Left renal pelvis (tissue), 4 donors: Measurements from ENCODE around the gene LUC7L. TPM values are rescaled to one million over a fixed set of nuclear protein-coding genes. Genes with fewer than 3 reads are reported as not detected.
A peak's percentile ranks its signal among the peaks of the same experiment; 100 is the strongest.
"Not testable (repeated sequence)": the region's sequence is repeated elsewhere in the genome, so short reads cannot be mapped to it uniquely, and the experiment has no call there.

Experiments
- DNase-seq, 4 donors: peaks; one replicate each; pipeline ENCODE4 v3.0.0-alpha.2; 2013; ENCODE audit warnings: low read depth in 4 of 4, low spot score in 3 of 4
- polyA plus RNA-seq, 4 donors: library from polyadenylated mRNA; unstranded; fragments of 120-200 nt; gene quantifications; one replicate each; pipeline ENCODE4 v1.2.1, GENCODE V29; 2013; ENCODE audit not compliant: insufficient read length in 4 of 4

Gene LUC7L, protein sequence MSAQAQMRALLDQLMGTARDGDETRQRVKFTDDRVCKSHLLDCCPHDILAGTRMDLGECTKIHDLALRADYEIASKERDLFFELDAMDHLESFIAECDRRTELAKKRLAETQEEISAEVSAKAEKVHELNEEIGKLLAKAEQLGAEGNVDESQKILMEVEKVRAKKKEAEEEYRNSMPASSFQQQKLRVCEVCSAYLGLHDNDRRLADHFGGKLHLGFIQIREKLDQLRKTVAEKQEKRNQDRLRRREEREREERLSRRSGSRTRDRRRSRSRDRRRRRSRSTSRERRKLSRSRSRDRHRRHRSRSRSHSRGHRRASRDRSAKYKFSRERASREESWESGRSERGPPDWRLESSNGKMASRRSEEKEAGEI
- 100 to 1,000 TPM in 3 of 4 donors, 10 to 100 TPM in 1; 96.7 to 167 (median 125) TPM for polyA plus RNA-seq

DNA sequence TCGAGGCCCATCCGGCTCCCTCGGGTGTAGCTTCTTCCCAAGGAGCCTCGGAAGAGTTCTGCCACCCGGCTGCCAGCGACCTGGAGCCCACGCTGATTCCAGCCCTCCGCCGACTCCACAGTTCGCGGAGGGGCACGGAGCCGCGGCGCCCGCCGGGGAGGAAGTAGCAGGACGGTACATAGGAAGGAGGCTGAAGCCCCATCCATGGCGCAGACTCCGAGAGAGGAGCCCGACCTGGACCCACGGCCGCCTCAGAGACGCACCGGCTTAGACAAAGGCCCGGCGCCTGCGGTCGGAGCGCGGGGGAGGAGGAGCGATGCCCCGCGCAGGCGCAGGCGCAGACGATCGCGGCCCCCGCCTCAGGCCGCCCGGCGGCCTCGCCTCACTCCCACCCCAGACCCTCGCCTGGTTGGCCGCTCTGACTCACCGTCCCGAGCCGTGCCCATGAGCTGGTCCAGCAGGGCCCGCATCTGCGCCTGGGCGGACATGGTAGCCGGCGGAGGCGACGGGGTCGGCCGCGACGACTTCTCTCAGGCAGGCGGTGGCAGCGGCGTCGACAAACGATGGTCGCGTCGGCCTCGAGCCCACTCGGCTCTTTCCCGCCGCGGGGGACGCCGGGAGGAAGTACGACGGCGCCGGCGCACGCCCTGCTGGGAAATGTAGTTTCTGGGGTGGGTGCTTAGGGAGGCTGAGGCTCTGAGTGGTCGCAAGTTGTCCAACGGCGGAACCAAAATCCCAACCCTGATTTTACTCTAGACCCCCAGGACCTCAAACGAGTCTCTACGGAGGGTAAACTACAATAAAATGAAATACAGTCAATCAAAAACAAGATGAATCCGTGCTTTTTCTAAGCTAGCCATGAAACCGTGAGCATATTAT, at the start of gene LUC7L:
LUC7L (minus strand) TSS at position 598 of the 879 bp plus-strand sequence; CDS start at position 488, 110 bp downstream.
- DNase-seq, result peak; percentile 73 to 86 (median 81)

DNA sequence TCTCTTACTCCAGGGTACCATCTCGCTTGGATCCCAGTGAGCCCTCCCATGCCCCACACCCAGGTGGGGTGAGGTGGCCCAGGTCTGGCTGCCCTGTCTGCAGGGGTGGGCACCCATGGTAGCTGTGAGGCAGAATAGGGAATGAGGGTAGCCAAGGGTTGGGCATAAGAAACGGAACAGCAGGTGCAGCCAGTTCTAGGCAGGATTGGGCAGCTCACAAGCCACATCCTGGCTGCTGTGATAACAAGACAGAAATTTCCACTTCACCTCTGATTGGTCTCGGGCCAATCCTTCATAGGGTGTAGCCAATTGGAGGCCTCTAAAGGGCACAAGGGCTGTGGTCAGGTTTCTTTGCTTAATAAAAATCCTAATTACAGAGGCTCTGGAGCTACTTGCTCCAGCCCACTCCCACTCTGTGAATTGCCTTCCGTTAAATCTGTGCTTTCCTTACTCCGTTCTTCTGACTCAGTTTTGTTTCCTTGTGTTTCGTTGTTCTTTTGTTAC, 49.7 kb upstream of the LUC7L start:
- no peak for DNase-seq

DNA sequence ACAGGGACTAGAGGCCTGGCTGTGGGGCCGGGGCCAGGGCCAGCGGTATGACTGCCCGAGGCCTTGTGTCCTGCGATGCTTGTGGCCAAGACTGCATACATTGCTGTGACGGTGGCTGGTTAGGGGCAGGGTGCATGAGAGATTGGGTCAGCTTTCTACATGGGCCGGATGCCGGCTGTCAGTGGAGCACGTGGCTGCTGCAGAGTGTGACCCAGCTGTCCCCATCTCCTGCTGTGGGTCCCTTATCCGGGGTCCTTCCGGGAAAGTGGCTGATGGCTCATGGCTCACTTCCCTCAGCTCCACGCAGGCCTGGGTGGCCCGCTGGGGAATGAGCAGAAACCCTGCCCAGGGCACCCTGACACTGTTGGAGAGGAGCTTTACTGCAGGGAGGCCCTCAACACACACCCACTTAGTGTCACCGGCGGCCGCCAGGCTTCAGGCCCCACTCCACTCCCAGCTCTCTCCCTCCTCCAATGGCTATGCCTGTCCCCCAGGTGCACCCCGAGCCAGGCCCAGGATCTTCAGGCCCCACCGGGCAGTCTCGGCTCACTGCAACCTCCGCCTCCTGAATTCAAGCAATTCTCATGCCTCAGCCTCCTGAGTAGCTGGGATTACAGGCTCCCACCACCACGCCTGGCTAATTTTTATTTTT, 47.3 kb upstream of the LUC7L start:
- no peak for DNase-seq

DNA sequence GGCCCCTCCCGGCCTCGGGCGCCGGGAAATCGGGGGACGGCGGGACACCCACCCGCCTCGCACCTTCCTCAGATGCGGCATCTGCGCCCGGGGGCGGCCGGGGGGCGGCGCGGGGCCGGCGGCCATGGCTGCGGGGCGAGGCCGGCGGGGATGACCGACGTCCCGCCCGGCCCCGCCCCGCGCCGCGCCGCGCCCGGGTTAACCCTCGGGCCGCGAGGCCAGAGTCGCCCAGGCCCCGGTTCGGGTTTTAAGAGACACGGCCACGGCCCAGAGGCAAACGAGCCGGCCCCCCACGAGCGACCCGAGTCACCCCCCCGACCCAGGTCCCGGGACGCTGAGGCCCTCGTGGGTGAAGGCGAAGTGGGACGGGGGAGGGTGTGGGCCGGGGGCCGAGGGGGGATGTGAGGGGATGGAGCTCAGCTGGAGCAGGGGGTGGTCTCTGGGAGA, 46.6 kb upstream of the LUC7L start, which contains the start of gene RGS11:
RGS11 (minus strand) TSS at position 159 of the 447 bp plus-strand sequence; CDS start at position 126, 33 bp downstream.
- no peak for DNase-seq

DNA sequence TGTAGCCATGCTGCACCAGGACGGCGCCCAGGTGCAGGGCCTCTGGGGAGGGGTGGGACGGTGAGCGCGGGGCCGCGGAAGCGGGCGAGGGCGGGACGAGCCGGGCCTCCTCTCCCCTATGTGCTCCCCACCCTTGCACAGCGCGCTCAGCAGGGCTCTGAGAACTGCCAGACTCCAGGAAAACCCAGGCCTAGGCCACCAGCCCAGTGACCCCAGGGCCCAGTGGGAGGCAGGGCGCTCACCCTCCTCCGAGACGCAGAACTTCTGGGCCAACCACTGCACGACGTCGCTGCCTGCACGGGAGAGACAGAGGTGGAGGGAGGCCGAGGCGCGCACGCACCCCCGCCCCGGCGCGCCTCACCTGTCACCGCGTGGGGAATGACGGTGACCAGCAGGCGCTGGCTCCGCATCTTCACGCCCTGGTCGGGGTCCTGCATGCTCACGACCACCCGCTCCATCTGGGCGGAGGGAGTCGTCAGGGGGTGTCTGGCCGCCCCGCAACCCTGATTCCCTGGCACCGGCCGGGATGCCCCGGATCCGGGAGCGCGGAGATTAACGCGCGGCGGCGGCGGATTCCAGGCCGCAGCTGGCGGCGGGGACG, 45.9 kb upstream of the LUC7L start:
- no peak for DNase-seq

DNA sequence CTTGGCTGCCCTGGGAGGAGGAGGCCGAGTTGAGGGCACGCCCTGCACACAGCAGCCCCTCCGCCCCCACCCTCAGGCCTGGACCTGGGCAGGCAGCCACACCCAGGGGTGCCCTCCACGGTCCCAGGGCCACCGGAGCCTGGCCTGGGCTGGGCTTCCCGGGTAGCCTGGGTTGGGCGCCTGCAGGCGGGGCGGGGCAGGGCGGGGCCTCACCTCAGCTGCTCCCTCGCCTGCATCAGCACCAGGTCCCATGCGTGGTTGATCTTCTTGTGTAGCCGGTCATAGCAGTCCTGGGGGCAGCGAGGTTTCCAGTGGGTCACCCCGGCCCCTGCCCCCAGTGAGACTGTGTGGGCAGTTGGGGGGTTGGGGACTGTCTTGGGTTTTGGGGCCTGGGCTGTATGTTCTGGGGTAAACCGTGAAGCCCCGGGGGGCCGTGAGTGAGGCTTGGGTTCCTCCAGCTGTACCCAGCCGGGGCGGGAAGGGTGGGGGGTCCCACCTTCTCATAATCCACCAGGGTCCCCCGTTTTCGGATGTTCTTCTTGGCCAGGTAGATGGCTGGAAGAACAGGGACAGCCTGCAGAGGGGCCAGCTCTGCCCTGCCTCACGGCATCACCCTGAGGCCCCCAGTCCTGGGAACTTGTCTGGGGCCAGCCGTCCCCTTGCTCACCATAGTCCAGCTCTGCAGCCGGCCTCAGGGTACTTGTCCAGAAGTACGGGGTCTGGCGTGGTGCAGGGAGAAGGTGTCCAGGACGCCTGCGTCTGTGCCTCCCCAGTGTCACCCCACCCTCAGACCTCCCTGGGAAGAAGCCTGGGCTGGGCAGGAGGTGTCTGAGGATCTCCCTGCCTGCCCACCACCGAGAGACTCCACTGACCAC, 44.5 kb upstream of the LUC7L start:
- no peak for DNase-seq

DNA sequence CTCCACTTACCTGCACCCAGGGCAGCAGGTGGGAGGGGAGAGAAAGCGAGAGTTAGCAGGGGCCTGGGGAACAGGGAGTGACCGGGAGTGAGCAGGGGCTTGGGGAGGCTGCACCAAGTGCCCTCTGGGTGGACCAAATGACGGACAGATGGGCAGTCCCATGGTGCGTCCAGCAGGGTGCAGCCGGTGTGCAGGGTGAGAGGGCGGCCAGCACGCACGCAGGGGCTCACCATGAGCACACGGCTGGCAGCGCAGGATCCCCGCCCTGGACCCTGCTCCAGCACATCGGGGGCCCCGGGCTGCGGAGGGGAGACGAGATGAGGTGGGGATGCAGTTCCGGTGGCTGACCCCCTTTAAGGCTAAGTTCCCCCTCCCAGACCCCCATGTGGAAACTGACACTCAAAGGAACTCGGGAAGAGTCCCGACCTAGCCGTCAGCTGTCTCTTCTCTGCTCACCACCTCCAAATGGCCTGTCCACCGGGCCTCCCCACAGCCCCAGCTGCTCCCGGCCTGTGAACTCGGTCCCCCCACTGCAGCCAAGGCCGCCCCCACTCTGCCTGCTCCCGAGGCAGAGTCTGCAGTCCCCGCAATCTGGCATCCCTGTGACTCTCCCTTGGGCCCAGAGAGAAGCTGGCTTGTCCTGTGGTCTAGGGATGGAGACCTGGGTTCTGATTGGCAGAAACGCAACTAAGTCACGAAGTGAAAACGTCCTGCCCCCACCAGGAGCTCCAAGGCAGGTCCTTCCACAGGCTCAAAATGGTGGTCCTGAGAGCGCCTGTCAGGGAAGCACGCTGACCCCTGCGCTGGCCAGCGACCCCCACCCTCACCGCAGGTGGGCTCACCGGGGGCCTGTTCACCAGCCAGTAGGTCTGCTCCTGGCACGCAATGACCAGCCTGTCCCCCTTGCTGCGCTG, 43.6 kb upstream of the LUC7L start:
- DNase-seq, result no peak

DNA sequence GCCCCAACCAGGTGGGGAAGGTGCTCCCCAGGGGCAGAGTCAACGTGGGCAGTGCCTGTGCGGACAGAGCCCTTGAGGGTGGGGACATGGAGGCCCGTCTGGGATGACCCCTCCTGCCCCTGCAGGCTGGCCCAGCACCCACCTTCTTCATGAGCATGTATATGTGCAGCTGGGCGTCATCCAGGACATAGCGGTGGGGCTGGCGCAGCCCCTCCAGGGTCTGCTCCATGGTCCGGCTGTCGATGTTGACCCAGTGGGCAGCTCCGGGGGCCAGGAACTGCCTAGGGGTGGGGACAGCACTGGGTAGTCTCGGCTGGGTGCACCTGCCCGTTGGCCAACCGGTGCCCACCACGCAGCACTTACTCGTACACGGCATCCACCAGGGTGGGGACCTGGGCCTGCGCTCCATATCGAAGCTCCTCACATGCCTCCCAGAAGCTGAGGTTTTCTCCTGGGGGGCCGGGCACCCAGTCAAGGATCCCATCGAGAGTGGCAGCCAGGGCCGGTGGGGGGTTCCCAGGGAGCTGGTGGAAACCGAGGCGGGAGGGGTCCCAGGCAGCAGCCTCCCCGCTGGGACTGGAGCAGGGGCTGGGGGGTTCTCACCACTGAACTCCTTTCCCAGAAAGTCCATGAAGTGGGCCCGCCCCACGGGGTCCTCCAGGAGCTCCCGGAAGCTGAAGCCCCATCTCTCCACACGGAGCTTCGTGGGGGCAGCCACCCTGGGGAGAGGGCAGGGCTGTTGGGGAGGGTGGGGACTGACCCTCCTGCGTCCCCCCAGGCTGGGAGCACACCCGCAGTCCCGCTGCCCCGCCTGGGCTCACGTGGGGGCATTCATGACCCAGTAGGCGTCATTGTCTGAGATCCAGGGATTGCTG, 41.4 kb upstream of the LUC7L start:
- DNase-seq, result no peak

DNA sequence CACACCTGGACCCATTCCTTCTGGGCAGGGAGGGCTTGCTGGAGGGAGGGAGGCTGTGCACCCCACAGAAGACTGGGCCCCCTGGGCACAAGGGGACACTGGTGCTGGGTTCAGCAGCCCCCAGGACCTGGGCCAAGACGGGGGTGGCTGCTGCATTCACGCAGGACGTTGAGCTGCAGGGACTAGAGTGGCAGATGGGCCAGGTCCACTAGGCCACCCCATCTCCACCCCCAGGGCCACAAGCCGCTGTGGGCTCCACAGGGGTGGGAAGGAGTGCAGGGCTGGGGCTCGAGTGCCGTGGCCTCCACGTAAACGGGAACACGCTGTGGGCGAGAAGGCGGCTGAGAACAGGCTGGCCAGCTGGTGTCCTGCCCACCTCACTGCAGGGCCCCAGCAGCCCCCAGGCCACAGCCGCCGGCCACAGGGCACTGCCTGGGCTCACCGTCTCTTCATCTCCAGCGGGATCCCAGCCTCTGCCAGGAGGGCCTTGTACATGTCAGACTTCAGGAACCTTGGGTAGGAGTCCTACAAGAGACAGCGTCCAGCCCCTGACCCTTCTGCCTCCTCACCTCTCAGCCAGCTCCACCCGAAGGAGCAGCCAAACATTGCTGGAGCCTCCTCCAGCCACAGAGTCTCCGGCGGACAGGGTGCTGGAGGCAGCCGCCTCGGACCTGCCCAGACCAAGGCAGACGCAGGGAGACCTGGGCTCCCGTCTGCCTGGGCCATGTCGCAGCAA, 40.0 kb upstream of the LUC7L start:
- no peak for DNase-seq

DNA sequence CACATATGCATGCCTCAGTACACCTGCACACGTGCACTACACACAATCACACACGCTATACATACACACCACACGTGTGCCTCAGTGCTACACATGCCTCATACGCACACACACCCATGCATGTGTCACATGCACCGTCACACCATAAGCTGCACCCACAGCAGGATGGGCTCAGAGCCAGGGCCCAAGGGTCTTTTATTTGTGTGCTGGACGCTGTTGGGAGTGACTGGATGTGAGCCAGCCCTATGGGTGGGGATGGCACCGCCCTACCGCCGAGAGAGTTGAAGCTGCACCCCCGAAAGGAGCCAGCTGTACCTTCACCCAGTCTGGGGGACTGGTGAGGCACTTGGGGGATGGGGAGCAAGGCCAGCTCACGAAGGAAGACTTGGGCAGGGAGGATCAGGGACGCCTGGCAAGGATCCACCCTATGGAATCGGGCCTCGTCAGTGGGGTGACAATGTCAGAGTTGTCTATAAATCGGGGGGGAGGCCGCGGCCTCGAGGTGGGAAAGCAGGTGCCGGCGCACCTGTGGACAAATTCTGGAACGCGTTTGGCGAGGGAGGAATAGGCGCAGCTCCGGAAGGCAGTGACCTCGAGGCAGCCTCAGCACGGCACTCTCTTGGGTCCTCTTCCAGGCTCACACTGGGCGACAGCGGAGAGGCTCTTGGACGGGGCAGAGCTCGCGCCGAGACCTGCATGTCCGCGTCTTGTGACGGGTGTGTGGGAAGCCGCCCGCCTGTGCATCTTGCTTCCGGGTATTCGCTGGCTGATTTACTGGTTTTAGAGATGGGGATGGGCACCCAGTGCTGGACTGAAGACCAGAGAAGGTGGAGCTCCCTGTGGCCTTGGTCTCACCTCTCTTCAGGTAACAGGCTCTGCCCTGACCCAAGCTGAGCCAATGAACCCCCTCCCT, 39.1 kb upstream of the LUC7L start:
- no peak for DNase-seq

DNA sequence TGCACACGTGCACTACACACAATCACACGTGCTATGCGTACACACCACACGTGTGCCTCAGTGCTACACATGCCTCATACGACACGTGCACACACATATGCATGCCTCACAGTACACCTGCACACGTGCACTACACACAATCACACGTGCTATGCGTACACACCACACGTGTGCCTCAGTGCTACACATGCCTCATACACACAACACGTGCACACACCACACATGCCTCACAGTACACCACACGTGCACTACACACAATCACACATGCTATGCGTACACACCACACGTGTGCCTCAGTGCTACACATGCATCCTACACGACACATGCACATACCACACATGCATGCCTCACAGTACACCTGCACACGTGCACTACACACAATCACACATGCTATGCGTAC, 38.3 kb upstream of the LUC7L start:
- DNase-seq, result not testable (repeated sequence)

DNA sequence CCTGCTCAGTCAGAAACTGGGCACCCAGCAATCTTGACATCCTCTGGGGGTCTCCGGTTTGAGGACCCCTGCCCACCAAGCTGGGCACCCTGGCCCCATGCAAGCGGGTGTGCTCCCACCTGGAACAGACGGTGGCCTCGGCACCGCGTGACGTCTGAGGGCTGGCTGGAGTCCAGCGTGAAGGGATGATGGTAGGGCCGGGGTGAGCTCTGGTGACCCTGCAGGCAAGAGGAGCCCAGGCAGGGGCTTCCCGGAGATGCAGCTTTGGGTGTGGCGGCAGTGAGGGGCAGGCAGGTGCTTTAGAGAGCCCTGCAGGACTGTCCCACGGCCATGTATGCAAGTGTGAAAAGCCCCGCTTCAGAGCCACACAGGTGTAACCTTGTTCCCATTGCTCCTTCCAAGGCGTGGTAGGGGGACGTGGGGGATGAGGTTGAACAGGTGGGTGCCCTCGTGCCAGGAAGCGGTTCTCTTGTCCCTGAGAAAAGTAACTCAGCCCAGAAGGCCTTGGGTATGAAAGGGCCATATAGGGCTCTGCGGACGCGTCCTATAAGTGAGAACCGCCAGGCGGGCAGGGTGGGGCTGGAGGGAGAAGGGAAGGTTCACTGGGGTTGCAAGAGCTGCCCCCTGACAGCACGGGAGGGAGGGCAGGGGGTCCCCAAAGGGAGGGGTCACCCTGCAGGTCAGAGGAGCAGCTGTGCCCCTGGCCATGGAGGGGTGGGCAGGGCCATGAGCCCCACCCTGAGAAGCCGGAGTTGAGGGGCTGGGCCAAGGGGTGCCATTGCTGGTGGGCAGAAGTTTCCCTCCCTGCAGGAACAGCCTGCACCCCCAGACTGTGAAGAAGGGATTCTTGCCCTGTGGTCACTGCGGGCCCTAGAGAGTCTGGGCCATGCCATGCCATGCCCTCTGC, 37.3 kb upstream of the LUC7L start:
- no peak for DNase-seq

DNA sequence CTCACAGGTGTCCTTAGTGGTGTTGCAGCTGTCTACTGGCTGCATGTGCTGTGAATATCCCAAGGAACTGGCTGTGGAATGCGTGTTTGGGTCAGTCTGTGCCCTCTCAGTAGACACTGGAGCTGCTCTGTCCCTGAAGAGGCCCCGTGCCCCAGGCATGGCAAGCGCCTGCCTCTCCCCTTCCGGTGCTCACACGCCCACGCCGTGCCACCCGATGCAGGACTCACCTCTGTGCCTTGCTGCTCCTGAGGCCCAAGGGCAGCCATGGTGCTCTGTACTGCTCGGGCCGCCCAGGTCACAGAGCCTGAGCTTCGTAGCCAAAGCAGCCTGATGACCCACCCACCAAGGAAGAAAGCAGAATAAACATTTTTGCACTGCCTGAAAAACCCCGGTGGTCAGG, 36.5 kb upstream of the LUC7L start:
- DNase-seq, result no peak

DNA sequence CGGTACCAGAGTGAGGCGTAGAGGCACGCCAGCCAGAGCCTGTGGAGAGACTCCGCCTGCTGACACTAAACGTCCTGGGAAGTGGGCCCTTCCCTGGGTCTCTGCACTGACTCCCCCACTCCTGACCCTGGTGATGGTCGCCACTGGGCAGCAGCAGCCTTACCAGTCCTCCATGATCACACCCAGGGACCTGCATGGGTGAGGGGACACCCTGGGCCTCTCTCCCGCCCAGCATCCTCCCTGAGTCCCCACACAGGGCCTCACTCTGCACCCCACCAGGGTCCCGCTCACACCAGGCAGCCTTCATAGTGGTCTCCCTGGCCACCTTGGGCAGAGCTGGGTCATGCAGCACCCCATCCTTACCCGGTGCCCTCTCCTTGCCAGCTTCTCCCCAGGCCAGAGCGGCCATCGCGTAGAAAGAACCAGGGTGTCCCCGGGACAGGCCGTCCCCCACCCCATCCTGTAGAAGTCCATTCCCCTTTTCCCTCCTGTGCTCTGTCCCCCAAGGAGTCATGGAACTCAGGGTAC, 35.8 kb upstream of the LUC7L start:
- no peak for DNase-seq
